HL-60 (cell line): ENCODE data around the gene FRRS1.

Experiments used
- DNase-seq, 2 experiments: peaks; one replicate each; pipeline ENCODE4 v3.0.0-alpha.2; 2010 to 2020; ENCODE audit warnings: low read depth in 1 of 2, low spot score in 1 of 2
- H3K27ac ChIP-seq: fragments of 250-450 bp; sonication (Bioruptor Pico); replicated peaks from 2 replicates; pipeline ENCODE4 v1.5.1; 2020; ENCODE audit warnings: mild to moderate bottlenecking, moderate library complexity
- H3K27me3 ChIP-seq: fragments of 250-450 bp; sonication (Bioruptor Pico); 2 replicates; pipeline ENCODE4 v1.5.1; 2021; ENCODE audit warnings: mild to moderate bottlenecking, moderate library complexity; ENCODE audit not compliant: insufficient read depth, poor library complexity, severe bottlenecking
- H3K4me3 ChIP-seq: replicated peaks from 2 replicates; pipeline ENCODE4 v1.5.1; 2011; ENCODE audit warnings: mild to moderate bottlenecking, control low read depth, low read length; ENCODE audit not compliant: insufficient read depth
- GABPA ChIP-seq: IDR thresholded peaks from 2 replicates; pipeline ENCODE4 v1.6.1; 2012; ENCODE audit warnings: low read depth
- POLR2AphosphoS5 ChIP-seq: IDR thresholded peaks from 2 replicates; pipeline ENCODE4 v1.6.1; 2012; ENCODE audit warnings: low read depth
- REST ChIP-seq: IDR thresholded peaks from 2 replicates; pipeline ENCODE4 v1.6.1; 2012; ENCODE audit warnings: low read depth; ENCODE audit not compliant: insufficient replicate concordance
- SPI1 ChIP-seq: IDR thresholded peaks from 2 replicates; pipeline ENCODE4 v1.6.1; 2012; ENCODE audit warnings: low read depth, mild to moderate bottlenecking, borderline replicate concordance
- TF ChIP-seq, protein P1 (sequence below): IDR thresholded peaks from one replicate; pipeline ENCODE4 v1.5.1; 2011; ENCODE audit warnings: low read length, control low read depth, inconsistent platforms; ENCODE audit not compliant: insufficient read depth

The FRRS1 gene

DNA sequence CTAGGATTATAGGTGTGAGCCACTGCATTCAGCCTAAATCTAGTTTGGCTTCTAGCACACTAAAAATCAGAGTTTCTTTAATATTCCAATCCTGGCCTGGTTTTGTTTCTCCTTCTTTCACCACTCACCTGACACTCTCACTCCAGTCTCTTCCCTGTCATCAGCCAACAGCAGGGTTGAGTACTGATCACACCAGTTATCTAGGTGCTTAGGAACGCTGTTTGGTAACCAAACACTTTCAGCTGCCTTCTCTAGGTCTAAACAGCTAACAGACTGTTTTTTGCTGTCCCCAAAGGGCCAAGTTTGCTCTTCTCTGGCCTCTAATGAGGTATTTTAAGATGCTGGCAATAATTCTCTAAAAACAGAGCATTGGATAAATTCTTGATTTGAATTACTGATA is 17.7 kb upstream of the FRRS1 start:
- Histone ChIP-seq H3K4me3 (no peak overlapping the region), H3K27me3 (no peaks in the 10 kb centered on the region), H3K27ac (no peak overlapping the region)
- TF ChIP-seq GABPA = no peak
- TF ChIP-seq, protein P1, sequence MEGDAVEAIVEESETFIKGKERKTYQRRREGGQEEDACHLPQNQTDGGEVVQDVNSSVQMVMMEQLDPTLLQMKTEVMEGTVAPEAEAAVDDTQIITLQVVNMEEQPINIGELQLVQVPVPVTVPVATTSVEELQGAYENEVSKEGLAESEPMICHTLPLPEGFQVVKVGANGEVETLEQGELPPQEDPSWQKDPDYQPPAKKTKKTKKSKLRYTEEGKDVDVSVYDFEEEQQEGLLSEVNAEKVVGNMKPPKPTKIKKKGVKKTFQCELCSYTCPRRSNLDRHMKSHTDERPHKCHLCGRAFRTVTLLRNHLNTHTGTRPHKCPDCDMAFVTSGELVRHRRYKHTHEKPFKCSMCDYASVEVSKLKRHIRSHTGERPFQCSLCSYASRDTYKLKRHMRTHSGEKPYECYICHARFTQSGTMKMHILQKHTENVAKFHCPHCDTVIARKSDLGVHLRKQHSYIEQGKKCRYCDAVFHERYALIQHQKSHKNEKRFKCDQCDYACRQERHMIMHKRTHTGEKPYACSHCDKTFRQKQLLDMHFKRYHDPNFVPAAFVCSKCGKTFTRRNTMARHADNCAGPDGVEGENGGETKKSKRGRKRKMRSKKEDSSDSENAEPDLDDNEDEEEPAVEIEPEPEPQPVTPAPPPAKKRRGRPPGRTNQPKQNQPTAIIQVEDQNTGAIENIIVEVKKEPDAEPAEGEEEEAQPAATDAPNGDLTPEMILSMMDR = no peak
- no peak for TF ChIP-seq POLR2AphosphoS5
- no peak for TF ChIP-seq REST
- no peak for TF ChIP-seq SPI1
- no peak for DNase-seq

DNA sequence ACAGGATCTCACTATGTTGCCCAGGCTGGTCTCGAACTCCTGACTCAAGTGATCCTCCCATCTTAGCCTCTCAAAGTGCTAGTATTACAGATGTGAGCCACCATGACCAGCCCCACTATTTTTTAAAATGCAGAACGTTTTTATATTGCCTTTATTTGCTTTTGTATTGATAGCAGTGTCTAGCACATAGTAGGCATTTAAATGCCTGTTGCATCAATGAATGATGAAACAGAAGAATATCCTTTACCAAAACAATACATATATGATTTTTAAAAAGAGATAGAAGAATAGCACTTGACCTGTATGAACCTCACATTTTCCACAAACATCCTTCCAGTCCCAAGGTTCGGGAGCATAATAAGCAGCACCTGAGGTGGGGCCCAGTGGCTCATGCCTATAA is 16.5 kb upstream of the FRRS1 start:
- TF ChIP-seq, protein P1 = no peak
- TF ChIP-seq REST = no peak
- no peak for TF ChIP-seq SPI1
- no peak for TF ChIP-seq GABPA
- no peak for TF ChIP-seq POLR2AphosphoS5
- Histone ChIP-seq H3K4me3 (no peak overlapping the region), H3K27ac (no peak overlapping the region), H3K27me3 (no peaks in the 10 kb centered on the region)
- DNase-seq = no peak

- TF ChIP-seq GABPA (no peak), POLR2AphosphoS5 (no peak), SPI1 (no peak), REST (no peak)
- TF ChIP-seq, protein P1 = no peak
- no peak for DNase-seq
- H3K27ac ChIP-seq = no peak overlapping the region
- no peaks in the 10 kb centered on the region for H3K27me3 ChIP-seq
- no peak overlapping the region for H3K4me3 ChIP-seq
These were observed 16.0 kb upstream of the FRRS1 start for GRCh38 chr1:99782397-99782796.
